HL-60 (cell line): ENCODE data around the gene JTB.
A peak's percentile ranks its signal among the peaks of the same experiment; 100 is the strongest.

ENCODE experiments used
- DNase-seq, 2 experiments: peaks; one replicate each; pipeline ENCODE4 v3.0.0-alpha.2; 2010 to 2020; ENCODE audit warnings: low read depth in 1 of 2, low spot score in 1 of 2
- H3K27ac ChIP-seq: fragments of 250-450 bp; sonication (Bioruptor Pico); replicated peaks from 2 replicates; pipeline ENCODE4 v1.5.1; 2020; ENCODE audit warnings: mild to moderate bottlenecking, moderate library complexity
- H3K27me3 ChIP-seq: fragments of 250-450 bp; sonication (Bioruptor Pico); 2 replicates; pipeline ENCODE4 v1.5.1; 2021; ENCODE audit warnings: mild to moderate bottlenecking, moderate library complexity; ENCODE audit not compliant: insufficient read depth, poor library complexity, severe bottlenecking
- H3K4me3 ChIP-seq: replicated peaks from 2 replicates; pipeline ENCODE4 v1.5.1; 2011; ENCODE audit warnings: mild to moderate bottlenecking, control low read depth, low read length; ENCODE audit not compliant: insufficient read depth
- CTCF ChIP-seq: IDR thresholded peaks from one replicate; pipeline ENCODE4 v1.5.1; 2011; ENCODE audit warnings: low read length, control low read depth, inconsistent platforms; ENCODE audit not compliant: insufficient read depth
- GABPA ChIP-seq: IDR thresholded peaks from 2 replicates; pipeline ENCODE4 v1.6.1; 2012; ENCODE audit warnings: low read depth
- POLR2AphosphoS5 ChIP-seq: IDR thresholded peaks from 2 replicates; pipeline ENCODE4 v1.6.1; 2012; ENCODE audit warnings: low read depth
- REST ChIP-seq: IDR thresholded peaks from 2 replicates; pipeline ENCODE4 v1.6.1; 2012; ENCODE audit warnings: low read depth; ENCODE audit not compliant: insufficient replicate concordance
- SPI1 ChIP-seq: IDR thresholded peaks from 2 replicates; pipeline ENCODE4 v1.6.1; 2012; ENCODE audit warnings: low read depth, mild to moderate bottlenecking, borderline replicate concordance

JTB gene

GRCh38 chr1:153951183-153951582 lies 26.3 kb downstream of the JTB start:
- no peak for DNase-seq
- Histone ChIP-seq H3K27ac (no peak overlapping the region), H3K4me3 (no peak overlapping the region), H3K27me3 (no peaks in the 10 kb centered on the region)
- no peak for TF ChIP-seq POLR2AphosphoS5
- no peak for TF ChIP-seq SPI1
- no peak for TF ChIP-seq REST
- TF ChIP-seq CTCF, result no peak
- TF ChIP-seq GABPA, result no peak

GRCh38 chr1:153946622-153947241 lies 30.7 kb downstream of the JTB start, which contains the start of gene DENND4B:
DENND4B (minus strand) TSS chr1:153946718; CDS start chr1:153944374, 2,344 bp downstream.
- DNase-seq, result peak; percentile 71 to 84
- H3K4me3 ChIP-seq, result peak within 1 kb of the TSS; percentile 68
- peak within 1 kb of the TSS; percentile 96 for H3K27ac ChIP-seq
- H3K27me3 ChIP-seq, result no peaks in the 10 kb centered on the region
- TF ChIP-seq SPI1 (peak; percentile 86; the same call in 1 of the 2 replicates), CTCF (peak; percentile 82), REST (no peak)

GRCh38 chr1:153945795-153946621 lies 31.5 kb downstream of the JTB start:
- TF ChIP-seq GABPA, result peak; percentile 75
- TF ChIP-seq SPI1, result peak; percentile 91
- peak; percentile 76; the same call in 1 of the 2 replicates for TF ChIP-seq POLR2AphosphoS5
- TF ChIP-seq CTCF, result no peak
- no peak for TF ChIP-seq REST
- peak; percentile 94 to 95 for DNase-seq
- Histone ChIP-seq H3K4me3 (peak overlapping the region; percentile 68), H3K27ac (peak overlapping the region; percentile 96), H3K27me3 (no peaks in the 10 kb centered on the region)
